ENCODE data around the gene EEF1AKMT3. TPM values are rescaled to one million over a fixed set of nuclear protein-coding genes. Genes with fewer than 3 reads are reported as not detected.

Gene EEF1AKMT3
- total and polyA plus RNA-seq, 2 of the 4 experiments (the other 2 are of a cell fraction): 3.2 to 8.1 TPM

- H3K14ac ChIP-seq (replicated peaks; ENCODE audit: low read depth, low read length): no peak overlapping the region
- CTCF ChIA-PET: interaction anchor here (0.7 kb wide), 1 partner anchor 16 kb away, joined by 3 read pairs; no protein-coding TSS in a partner anchor
- H3K4ac ChIP-seq (ENCODE audit: low read depth, low read length): no peak overlapping the region
- no peak for DNase-seq
- no peak overlapping the region for H2AFZ ChIP-seq (replicated peaks; ENCODE audit: low read length, poor library complexity)
- no peak for ATAC-seq (ENCODE audit: low read depth)
- no peak overlapping the region for H2BK5ac ChIP-seq (ENCODE audit: low read depth, low read length, poor library complexity, severe bottlenecking)
- no peak overlapping the region for H4K91ac ChIP-seq (ENCODE audit: insufficient read depth, low read depth, low read length)
- POLR2A ChIA-PET (ENCODE audit: unreplicated experiment): no interaction called here
- H3K36me3 ChIP-seq (ENCODE audit: control insufficient read depth, insufficient read depth, low read length): peaks cover 9% of the 10 kb centered on the region
- peaks cover 2% of the 10 kb centered on the region; the same call in 1 of the 2 replicates for H3K4me1 ChIP-seq (ENCODE audit: control insufficient read depth, insufficient read depth, low read length)
- H4K5ac ChIP-seq (ENCODE audit: low read depth, low read length): no peak overlapping the region
- no peak overlapping the region for H3K4me3 ChIP-seq (ENCODE audit: insufficient read depth, low read depth, low read length)
- no peak overlapping the region for H4K8ac ChIP-seq (ENCODE audit: low read depth in 2 of 2, low read length in 2 of 2)
- intact Hi-C loops (cut with micrococcal nuclease) (no loop called here), dilution Hi-C loops (cut with HindIII; ENCODE audit: low sequenced_read_pairs, unreplicated experiment) (no loop called here), in situ Hi-C loops (cut with MboI; ENCODE audit: low sequenced_read_pairs) (no loop called here)
- no peak overlapping the region for H3K4me2 ChIP-seq (ENCODE audit: low read depth, low read length)
- H4K20me1 ChIP-seq (ENCODE audit: insufficient read depth, low read length): no peaks in the 10 kb centered on the region; the same call in 1 of the 2 replicates
- H3K23ac ChIP-seq (ENCODE audit: low read depth, low read length): no peak overlapping the region
- H2BK20ac ChIP-seq (ENCODE audit: low read depth, low read length): no peak overlapping the region
- no peak overlapping the region for H2AK9ac ChIP-seq (replicated peaks; ENCODE audit: low read depth, low read length, poor library complexity)
- H3K27ac ChIP-seq (ENCODE audit: insufficient read depth, low read length): no peak overlapping the region
- BruUV-seq (replicated peaks): no TSS peak
- no peak overlapping the region for H3K56ac ChIP-seq (ENCODE audit: extremely low read depth, insufficient read depth, low read length)
- H3K9me1 ChIP-seq (ENCODE audit: insufficient read depth, low read length): peaks cover 2% of the 10 kb centered on the region; the same call in 1 of the 2 replicates
- no peaks in the 10 kb centered on the region for H3K79me1 ChIP-seq (ENCODE audit: low read depth in 1 of 2, low read length in 2 of 2)
- no peaks in the 10 kb centered on the region for H3K9me3 ChIP-seq (ENCODE audit: control insufficient read depth, insufficient read depth, low read length)
- no peak overlapping the region for H2BK15ac ChIP-seq (ENCODE audit: low read depth, low read length)
- no peak overlapping the region for H2BK120ac ChIP-seq (ENCODE audit: low read depth, low read length)
- no peak overlapping the region for H2AK5ac ChIP-seq (ENCODE audit: low read depth, low read length)
- peaks cover 24% of the 10 kb centered on the region for H3K27me3 ChIP-seq (ENCODE audit: control insufficient read depth, insufficient read depth, low read length)
- 88% methylated on average over 1 of the region's 3 CpGs; no CpG with 5 or more reads in 1 of the 2 experiments for whole genome bisulfite sequencing, 2 experiments (ENCODE audit: extremely low coverage in 2 of 2, insufficient read length in 1 of 2)
- no peak overlapping the region for H3K9ac ChIP-seq (ENCODE audit: low read depth, low read length)
- no peak overlapping the region for H3K18ac ChIP-seq (ENCODE audit: low read depth, low read length)
- TF ChIP-seq CTCF (conservative IDR thresholded peaks at IDR 0.05; ENCODE audit: low read depth, low read length) (peak; percentile 35; the same call in 1 of the 2 replicates), CHD1 (IDR thresholded peaks at IDR 0.05; ENCODE audit: low read depth, low read length) (no peak), NFE2L2 (IDR thresholded peaks at IDR 0.05; ENCODE audit: low read depth, low read length) (no peak), BHLHE40 (IDR thresholded peaks at IDR 0.05; ENCODE audit: low read depth, low read length) (no peak), MXI1 (IDR thresholded peaks at IDR 0.05; ENCODE audit: borderline replicate concordance, low read depth, low read length) (no peak), CEBPB (IDR thresholded peaks at IDR 0.05; ENCODE audit: low read depth, low read length) (no peak), RCOR1 (IDR thresholded peaks at IDR 0.05; ENCODE audit: insufficient replicate concordance, low read length) (no peak), POLR2A (IDR thresholded peaks at IDR 0.05; ENCODE audit: low read depth, low read length) (no peak)
Observed at GRCh38 chr12:57759360-57759980, 12.9 kb upstream of the EEF1AKMT3 start.
